ENCODE data around the gene SKOR1.

DNA sequence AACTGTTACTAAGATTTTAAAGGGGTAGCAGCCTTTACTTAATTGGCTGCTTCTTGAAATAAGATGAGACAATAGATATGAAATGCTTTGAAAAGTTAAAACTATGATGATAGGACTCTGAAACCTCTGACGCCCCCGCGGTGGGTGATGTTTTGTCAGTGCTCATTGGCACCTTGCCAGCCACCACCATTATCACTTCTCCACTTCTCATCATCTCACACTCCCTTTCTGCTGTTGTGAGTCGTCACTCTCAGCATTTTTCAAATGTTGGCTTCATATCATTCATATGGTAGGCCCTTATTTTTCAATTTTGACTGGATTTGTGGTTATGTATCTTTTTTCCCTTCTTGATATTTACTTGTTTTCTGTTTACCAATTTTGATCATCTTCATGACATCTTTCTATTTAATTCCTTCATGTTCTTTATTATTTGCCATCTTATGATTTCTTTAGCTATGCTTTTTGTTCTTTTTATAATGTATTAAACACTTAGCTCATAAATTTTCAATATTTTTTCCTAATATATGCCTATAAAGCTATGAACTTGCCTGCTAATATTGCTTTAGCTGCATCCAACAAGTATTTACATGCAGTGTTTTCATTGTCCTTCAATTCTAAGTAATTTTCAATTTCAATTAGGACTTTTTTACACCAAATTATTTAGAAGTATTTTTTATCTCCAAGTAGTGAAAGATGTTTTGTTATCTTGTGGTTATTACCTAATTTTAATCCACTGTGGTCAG, 30.3 kb upstream of the SKOR1 start:
- TF ChIP-seq, protein P1, sequence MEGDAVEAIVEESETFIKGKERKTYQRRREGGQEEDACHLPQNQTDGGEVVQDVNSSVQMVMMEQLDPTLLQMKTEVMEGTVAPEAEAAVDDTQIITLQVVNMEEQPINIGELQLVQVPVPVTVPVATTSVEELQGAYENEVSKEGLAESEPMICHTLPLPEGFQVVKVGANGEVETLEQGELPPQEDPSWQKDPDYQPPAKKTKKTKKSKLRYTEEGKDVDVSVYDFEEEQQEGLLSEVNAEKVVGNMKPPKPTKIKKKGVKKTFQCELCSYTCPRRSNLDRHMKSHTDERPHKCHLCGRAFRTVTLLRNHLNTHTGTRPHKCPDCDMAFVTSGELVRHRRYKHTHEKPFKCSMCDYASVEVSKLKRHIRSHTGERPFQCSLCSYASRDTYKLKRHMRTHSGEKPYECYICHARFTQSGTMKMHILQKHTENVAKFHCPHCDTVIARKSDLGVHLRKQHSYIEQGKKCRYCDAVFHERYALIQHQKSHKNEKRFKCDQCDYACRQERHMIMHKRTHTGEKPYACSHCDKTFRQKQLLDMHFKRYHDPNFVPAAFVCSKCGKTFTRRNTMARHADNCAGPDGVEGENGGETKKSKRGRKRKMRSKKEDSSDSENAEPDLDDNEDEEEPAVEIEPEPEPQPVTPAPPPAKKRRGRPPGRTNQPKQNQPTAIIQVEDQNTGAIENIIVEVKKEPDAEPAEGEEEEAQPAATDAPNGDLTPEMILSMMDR (IDR thresholded peaks at IDR 0.05) = no peak
- no peak for TF ChIP-seq POLR2A (IDR thresholded peaks at IDR 0.05)
